GM21528 (cell line): ENCODE measurements around the gene CDKN1C.

Source experiments
- ATAC-seq: cut with Tn5 transposase; IDR thresholded peaks from one replicate; pipeline ENCODE4 v1.9.1; 2021; ENCODE audit warnings: mild to moderate bottlenecking, moderate library complexity; ENCODE audit not compliant: unreplicated experiment, low FRiP score

The CDKN1C gene

GRCh38 chr11:2923446-2924375 lies 38.1 kb upstream of the CDKN1C start:
- no peak for ATAC-seq

DNA sequence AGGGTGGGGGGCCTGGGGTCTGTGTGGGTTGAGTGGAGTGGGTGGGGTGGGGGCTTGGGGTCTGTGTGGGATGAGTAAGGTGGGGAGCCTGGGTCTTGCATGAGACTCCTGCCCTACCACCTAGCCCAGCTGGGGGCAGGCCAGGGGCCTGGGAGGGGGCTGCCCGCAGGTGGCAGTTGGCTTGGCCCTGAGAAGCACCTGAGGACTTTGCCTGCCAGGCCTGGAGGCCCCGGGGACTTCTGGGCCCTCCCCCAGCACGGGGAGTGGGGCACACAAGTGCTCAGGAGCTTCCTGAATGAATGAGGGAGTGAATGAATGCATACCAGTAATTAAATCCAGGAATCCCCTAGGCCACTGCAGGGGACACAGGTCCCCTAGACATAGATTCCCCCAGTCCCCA lies 37.1 kb upstream of the CDKN1C start:
- ATAC-seq: no peak

DNA sequence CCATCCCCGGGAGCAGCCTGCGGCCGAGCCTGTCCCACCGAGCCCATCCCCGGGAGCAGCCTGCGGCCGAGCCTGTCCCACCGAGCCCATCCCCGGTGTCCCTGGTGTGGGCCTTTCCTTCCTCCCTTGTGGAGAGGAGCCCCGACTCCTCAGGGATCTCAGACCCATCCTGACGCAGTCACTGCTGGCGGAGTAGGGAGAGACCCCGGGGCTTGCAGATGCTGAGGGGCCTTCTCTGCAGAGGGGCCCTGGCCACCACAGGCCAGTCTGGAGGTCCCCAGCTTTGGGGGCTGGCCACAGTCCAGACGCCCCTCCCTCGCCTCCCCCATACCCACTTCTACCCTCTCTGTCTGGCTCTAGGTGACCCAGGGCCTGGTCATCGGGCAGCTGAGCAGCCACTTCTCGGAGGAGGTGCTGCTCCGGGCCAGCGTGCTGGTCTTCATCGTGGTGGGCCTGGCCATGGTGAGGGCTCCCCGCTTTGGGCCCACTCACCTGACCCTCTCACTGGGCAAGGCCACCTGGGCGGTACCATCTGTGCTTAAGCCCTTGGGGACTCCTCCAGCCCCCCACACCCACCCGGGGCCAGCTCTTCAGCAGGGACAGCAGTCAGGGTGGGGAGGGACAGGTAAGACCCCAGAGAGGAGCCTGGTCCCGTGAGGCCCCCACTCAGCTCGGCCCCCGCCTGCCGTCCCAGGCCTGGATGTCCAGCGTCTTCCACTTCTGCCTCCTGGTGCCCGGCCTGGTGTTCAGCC lies 36.3 kb upstream of the CDKN1C start:
- ATAC-seq: no peak

DNA sequence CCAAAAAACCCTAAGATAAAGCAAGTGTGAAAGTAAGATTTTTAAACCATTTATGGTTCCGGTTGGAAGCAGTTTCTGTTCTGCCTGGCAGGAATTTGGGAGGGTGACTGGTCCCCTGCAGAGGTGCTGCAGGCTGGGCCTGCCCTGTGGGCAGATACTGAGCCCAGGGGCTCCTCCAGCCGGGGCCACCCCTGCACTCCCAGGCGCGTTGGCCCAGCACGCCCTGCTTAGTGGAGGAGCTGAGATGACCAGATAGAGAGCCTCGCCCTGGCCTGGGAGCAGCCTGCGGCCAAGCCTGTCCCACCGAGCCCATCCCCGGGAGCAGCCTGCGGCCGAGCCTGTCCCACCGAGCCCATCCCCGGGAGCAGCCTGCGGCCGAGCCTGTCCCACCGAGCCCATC lies 35.7 kb upstream of the CDKN1C start:
- ATAC-seq: no peak

DNA sequence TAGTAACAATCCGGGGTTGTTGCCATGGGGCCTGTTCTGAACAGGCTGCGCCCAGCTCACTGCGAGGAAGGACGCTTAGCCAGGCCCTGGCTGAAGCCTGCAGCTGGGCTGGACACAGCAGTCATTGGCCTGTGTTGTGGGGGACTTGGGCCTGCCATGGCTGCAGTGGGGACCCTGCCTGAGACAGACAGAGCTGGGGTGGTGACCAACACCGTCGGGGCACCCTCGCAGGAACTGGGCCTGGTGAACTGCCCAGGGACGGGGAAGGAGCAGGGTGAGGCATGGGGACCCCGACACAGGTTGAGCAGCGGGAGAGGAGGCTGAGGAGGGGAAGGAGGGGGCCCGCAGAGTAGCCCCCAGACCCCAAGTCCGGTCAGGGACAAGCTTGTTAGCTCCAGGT lies 34.8 kb upstream of the CDKN1C start:
- ATAC-seq: no peak

- ATAC-seq: no peak
These were observed 34.3 kb upstream of the CDKN1C start for GRCh38 chr11:2919837-2920236.

- ATAC-seq: no peak
These were observed 33.6 kb upstream of the CDKN1C start for GRCh38 chr11:2919188-2919587.

GRCh38 chr11:2917842-2918490 lies 32.4 kb upstream of the CDKN1C start:
- ATAC-seq: no peak

GRCh38 chr11:2916892-2917645 lies 31.5 kb upstream of the CDKN1C start:
- ATAC-seq: no peak

DNA sequence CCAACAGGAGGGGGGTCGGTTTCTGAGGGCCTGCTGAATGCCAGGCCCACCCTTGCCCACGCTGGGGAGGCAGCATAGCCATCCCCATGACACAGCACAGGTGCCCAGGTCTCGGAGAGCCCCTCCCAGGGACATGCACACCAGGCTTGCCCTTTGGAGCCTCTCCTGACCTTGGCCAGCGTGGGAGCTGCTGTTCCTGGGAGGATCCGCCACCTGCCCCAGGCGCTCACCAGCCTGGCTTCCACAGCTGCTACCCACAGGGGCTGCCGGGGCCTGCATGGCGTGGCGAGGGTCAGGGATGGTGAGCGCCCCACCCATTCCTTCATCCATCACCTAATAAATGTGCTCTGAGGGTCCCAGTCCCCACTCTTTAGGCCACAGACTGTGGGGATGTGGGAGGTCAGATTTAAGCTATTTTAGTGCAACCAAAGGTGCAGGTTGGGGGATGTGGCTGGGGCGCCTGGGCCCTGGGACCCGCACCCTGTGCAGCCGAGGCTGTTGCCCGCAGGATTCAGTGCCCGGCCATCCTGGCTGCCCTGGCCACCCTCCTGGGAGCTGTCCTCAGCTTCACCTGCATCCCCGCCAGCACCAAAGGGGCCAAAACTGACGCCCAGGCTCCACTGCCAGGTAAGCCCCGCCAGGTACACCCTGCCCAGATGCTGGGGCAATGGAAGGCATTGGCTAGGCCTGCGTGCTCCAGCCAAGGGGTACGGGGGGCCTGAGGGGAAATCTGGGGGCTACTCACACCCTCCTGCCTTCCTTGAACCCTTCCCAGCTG lies 30.7 kb upstream of the CDKN1C start:
- no peak for ATAC-seq

DNA sequence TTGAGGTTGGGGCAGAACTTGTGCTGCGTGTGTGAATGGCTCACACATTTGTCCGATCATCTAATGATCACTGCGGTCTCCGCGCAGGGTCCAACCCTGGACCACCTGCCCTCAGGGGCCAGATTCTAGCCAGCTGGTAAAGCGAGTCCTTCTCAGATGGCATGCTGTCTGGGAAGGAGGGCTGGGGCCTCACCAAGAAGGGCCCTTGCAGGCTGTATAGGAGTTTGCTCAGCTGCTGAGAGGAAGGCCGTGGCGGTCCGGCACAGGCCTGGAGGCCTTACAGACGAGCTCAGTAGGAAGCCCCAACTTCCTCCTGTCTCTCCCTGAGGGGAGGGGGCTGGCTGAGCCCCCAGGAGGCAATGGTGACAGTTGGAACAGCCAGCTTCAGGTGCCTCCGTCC lies 29.9 kb upstream of the CDKN1C start:
- no peak for ATAC-seq

DNA sequence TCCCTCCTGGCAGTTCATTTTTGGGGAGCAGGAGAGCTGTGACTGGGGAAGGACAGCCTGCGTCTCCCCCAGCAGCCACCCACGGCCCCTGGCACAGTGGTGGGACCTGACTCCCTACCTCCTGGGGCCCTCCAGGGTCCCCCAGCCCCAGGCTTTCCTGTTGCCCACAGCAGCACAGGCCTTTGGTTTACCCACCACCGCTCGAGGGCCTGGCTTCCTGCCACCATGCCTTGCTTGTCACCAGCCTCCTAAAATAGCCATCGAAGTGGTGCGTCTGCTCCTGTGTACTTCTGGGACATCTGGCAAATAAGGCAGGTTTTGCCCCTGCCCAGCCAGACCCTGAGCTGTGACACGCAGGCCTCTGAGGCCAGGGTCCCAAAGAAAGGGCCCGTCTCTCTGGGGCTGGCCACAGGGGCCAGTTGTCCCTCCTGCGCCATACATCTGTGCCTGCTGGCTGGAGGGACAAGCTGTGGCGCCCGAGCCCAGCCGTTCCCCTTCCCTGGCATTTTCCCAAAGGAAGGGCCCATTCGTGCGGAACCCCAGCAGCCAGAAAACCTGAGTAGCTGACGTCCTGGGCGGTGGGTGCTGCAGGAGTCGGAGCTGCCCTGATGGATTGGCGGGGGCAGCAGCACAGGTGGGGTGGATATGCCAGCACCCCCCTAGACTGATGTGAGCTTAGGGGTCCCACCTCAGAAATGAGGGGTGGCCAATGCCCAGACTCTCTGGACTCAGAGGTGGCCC lies 29.1 kb upstream of the CDKN1C start:
- ATAC-seq: no peak

DNA sequence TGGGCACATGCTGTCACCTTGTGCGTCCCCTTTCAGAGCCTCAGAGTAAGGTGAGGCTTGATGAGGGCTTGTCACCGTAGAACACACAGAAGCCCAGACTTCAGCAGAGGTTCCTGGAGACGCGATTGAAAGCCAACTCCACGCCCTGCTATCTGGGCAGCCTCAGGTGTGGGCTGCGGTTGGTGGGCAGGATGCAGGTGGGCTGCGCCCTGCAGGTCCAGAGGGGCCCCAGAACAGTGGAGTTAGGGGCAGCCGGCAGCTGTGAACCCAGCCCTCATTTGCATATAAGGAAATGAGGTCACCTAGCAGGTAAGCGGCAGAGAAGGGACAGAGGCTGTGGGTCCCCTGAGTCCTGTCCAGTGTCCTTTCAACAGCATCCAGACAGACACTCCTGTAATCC lies 28.2 kb upstream of the CDKN1C start:
- ATAC-seq: no peak

GRCh38 chr11:2913019-2913431 lies 27.4 kb upstream of the CDKN1C start:
- ATAC-seq: no peak

DNA sequence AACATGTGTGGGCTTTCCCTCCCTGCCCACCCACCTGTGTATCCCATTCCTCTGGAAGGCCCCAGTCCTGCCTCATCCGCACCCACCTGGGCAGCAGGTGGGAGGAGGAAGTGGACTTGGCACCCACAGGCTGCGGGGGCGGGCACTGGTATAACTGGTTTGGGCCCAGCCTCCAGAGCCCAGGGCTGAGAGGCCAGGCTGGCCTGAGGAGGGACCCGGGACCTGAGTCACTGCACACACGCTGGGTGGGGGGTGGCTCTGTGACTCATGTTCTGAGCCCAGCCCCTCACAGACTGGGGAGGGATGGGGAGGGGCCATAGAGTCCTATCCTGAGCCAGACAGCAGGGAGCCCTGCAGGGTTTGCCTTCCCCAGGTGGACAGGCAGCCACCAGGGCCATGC lies 26.9 kb upstream of the CDKN1C start:
- ATAC-seq: no peak

GRCh38 chr11:2911785-2912391 lies 26.3 kb upstream of the CDKN1C start:
- ATAC-seq: no peak

GRCh38 chr11:2911088-2911784 lies 25.7 kb upstream of the CDKN1C start:
- ATAC-seq: no peak

DNA sequence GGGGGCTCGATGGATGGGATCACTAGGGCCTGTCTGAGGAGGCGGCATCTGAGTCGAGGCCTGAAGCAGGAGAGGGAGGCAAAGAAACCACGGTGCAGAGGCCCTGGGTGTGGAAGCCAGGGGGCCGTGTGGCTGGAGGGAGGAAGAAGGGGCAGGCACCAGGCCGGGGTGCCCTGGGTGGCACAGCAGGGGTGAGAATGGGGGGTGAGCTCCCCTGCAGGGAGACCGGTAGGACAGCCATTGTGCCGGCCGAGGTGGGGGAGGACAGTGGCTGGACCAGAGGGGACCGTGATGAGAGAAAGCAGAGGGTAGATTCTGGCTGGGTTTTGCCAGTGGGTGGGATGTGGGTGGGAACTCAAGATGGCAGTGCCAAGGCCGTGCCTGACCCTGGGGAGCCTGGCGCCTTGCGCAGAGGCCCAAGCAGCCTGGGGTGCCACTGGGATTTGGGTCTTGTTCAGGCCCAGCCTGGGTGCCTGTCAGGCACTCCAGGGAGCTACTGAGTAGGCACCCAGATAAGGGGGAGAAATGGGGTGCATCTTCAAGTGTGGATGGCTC lies 24.9 kb upstream of the CDKN1C start:
- ATAC-seq: no peak
